Measurements from ENCODE around the gene UQCRFS1. TPM values are rescaled to one million over a fixed set of nuclear protein-coding genes. Genes with fewer than 3 reads are reported as not detected.

UQCRFS1 gene
- 24.6 and 25.2 TPM in 2 replicates for total RNA-seq

GRCh38 chr19:29212648-29213573 is at the start of gene UQCRFS1:
Gene UQCRFS1, minus strand, starts transcription at chr19:29213151. Its CDS starts 33 bp downstream, at chr19:29213118.

